GM12891 (cell line): ENCODE measurements around the gene HDAC4.
A peak's percentile ranks its signal among the peaks of the same experiment; 100 is the strongest.

Experiments
- DNase-seq: peaks from one replicate; pipeline ENCODE4 v3.0.0; 2011; ENCODE audit warnings: low spot score; ENCODE audit not compliant: insufficient read length
- FAIRE-seq: peaks from 2 replicates; lab custom pipeline; 2011; peaks lifted over from hg19 to GRCh38; lab: Jason Lieb, UNC
- PAX5 ChIP-seq: IDR thresholded peaks from 2 replicates; pipeline ENCODE4 v1.6.1; 2011; ENCODE audit warnings: low read length, moderate library complexity, mild to moderate bottlenecking; ENCODE audit not compliant: insufficient read depth, severe bottlenecking
- POLR2A ChIP-seq: IDR thresholded peaks from 2 replicates; pipeline ENCODE4 v1.6.1; 2011; ENCODE audit warnings: low read depth, low read length, control low read depth
- POLR2AphosphoS5 ChIP-seq: IDR thresholded peaks from 2 replicates; pipeline ENCODE4 v1.6.1; 2011; ENCODE audit warnings: low read depth, low read length, control low read depth
- POU2F2 ChIP-seq: IDR thresholded peaks from 2 replicates; pipeline ENCODE4 v1.6.1; 2011; ENCODE audit warnings: low read depth, mild to moderate bottlenecking, control low read depth, low read length, moderate library complexity
- SPI1 ChIP-seq: IDR thresholded peaks from 2 replicates; pipeline ENCODE4 v1.6.1; 2011; ENCODE audit warnings: low read depth, low read length, control low read depth
- TAF1 ChIP-seq: IDR thresholded peaks from 2 replicates; pipeline ENCODE4 v1.6.1; 2011; ENCODE audit warnings: low read depth, low read length, control low read depth

The HDAC4 gene

DNA sequence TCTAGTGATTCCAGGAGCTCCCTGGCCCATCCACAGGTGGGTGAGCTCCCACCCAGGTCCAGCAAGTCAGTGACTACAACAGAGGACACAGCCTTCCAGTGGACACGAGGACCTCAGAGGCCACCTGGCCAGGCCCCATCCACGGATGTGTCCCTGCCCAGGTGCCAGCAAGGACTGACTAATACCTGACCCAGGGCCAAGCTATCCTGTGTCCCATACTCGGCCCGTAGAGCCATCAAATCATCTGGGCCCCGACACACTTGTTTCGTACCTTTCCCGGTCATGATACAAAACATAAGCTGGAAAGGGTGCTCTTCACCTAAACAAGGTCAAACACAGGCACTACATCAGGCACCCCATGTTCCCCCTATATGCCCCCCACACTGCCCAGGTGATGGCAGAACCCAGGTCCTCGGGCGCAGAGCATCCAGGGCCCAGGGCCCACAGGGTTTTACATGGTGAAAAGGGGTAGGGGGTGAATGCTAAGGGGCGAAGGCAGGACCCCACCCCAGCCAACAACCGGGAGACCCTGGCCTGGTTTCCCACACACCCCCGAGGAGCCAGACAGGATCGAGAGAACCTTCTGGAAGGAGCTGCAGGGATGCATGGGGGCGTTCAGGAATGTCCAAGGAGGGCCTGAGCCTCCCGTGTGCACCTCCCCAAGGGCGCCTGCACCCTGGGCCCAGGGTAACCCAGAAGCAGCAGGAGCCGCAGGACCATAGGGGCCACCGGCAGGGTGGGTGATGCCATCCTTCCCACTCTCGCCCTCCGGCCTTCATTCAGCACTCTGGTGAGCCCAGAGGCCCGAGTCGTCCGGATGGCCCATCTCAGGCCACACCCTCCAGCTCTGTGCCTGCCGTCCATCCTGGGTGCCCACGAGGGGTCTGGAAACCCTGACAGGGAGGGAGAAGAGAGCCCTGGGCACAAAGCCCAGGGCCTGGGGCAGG, 94.3 kb downstream of the HDAC4 start:
- no peak for DNase-seq
- TF ChIP-seq SPI1: no peak
- TF ChIP-seq POLR2A: no peak
- TF ChIP-seq PAX5: no peak
- FAIRE-seq: no peak

DNA sequence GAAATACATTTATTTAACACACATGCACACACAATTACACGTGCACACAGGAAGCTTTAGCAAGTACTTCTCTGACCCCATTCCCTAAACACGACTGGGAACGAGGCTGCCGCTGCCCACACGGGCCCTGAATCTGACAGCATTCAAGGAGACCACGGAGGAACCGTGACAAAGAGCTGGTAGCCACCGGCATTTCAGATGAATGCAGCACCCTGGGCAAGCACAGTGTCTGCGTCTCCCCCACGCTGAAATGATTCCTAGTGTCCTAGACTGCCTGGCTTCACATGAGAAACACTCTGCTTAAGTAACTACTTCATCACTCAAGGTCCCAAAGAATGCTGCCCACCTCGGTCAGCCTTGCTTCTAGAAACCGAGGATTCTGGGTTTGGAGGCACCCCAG, 95.0 kb downstream of the HDAC4 start:
- FAIRE-seq: no peak
- DNase-seq: no peak
- no peak for TF ChIP-seq POU2F2
- no peak for TF ChIP-seq SPI1
- no peak for TF ChIP-seq POLR2A
- no peak for TF ChIP-seq PAX5
- TF ChIP-seq POLR2AphosphoS5: no peak

DNA sequence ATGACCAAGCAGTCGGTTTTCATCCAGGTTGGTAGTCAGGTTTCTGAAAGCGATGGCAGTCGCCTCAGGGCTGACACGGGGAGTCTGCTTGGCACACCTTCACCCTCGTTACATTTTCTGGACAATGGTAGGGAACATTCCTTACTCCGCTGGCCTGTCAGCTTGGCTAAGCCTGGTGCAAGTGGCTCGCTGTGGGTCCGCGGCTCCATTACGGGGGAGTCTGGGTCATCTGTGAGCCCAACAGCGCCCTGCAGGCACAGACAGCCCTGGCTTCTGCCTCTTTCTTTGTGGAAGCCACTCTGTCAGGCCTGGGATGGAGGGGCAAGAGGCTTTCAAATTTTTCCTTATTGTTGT, 95.6 kb downstream of the HDAC4 start:
- DNase-seq (no peak), FAIRE-seq (no peak)

DNA sequence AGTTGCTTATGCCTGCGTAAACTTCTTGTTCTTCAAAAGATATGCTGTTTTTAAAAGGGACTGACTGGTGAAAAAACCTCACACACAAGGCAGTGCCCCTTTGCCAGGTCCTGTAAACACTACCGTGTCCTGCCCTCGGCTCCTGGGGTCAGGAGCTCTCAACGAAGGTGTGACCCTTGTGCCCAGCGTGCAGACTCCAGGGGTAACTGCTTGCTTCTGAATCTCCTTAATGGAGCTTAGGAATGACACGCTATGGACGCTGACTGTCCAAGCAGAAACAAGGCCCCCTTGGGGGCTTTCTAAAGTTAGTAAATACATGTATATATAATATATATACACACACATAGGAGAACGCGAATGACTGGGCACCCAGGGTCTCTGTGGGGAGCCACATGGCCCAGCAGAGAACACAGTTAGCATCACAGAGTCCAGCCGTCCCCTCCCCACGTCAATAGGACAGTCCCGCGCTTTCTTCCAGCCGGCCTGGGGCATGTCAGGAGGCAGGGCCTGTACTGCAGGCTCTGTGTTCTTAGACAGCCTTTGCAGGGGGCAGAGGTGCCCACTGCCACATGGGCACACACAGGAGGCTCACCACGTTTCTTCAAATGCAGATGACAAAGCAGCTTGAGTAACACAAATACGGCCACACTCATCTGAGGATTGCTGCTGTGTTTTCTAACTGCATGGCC, 96.1 kb downstream of the HDAC4 start:
- FAIRE-seq (no peak), DNase-seq (no peak)
- TF ChIP-seq POLR2A (no peak), PAX5 (no peak), TAF1 (no peak), POLR2AphosphoS5 (no peak), SPI1 (no peak), POU2F2 (no peak)

More for the DNA sequence above, 95.6 kb downstream of the HDAC4 start:
- no peak for TF ChIP-seq PAX5

DNA sequence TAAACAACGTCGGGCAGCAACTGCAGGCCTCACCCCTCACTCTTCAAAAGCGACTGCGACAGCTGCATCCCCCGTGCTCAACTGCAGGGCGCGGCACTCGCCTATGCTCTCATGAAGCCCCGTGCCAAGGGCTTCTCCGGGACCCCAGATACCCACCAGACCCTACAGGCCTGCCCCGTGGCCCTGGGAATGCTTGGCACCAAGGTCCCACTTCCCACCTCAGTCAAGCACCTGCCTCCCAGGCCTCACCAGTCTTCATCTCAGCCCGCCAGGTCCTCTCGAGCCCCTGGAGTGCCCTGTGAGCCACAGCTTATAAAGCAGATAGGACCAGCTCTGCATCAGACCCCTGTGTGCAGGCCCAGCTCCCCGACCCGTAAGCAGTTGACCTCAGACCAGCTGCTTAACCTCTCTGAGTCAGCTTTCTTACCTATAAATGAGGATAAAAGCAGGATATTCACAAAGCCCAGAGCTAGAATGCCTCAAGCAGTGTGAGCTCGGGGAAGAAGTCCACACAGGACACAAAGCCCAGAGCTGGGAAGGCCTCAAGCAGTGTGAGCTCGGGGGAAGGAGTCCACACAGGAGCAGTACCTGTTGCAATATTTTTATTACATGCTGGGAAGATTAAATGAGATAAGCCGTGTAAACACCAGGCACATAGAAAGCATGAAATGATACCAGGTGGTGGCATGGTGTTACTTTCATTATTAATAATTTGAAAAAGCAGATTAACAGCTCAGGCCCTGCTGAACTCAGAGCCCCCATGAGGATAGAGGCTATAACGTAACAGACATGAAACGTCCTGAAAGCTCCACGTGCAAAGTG, 96.9 kb downstream of the HDAC4 start:
- DNase-seq: no peak
- FAIRE-seq: no peak
- TF ChIP-seq POLR2AphosphoS5 (no peak), POU2F2 (no peak), PAX5 (no peak), SPI1 (no peak), TAF1 (no peak), POLR2A (no peak)

DNA sequence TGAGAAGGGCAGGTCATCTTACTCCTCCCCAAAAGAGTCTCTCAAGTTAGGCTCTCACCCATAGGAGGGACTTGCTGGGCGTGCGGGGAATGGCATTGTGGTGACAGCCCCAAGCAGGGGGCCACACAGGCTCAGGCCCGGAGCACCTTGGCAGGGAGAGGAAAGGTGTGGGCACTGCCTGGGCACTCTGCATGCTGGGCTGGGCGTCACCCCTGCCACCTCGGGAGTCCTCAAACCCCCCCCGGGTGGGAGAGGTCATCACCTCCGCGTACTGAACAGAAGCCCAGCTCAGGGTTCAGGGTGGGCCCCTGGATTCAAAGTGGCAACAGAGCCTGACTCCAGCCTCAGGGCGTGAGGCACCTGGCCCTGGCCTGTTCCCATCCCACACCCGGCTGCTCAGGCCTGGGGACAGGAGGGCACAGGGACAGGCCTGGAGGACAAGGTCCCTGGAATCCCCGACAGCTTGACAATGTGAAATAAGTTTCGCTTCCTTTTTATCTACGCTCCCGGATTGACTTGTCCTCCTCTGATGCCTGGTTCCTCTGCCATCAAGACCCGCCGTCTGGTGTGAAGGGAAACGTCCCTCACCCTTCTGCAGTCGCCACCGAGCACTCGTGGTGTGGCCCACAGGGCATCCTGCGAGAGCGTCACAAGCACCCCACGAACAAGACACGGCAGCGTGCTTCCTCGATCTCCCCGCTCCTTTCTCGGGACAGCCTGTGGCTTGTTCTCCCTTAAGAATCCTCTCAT, 97.8 kb downstream of the HDAC4 start:
- FAIRE-seq (no peak), DNase-seq (no peak)
- TF ChIP-seq SPI1 (peak; percentile 92), POLR2AphosphoS5 (no peak), POU2F2 (no peak), POLR2A (no peak), PAX5 (no peak)

DNA sequence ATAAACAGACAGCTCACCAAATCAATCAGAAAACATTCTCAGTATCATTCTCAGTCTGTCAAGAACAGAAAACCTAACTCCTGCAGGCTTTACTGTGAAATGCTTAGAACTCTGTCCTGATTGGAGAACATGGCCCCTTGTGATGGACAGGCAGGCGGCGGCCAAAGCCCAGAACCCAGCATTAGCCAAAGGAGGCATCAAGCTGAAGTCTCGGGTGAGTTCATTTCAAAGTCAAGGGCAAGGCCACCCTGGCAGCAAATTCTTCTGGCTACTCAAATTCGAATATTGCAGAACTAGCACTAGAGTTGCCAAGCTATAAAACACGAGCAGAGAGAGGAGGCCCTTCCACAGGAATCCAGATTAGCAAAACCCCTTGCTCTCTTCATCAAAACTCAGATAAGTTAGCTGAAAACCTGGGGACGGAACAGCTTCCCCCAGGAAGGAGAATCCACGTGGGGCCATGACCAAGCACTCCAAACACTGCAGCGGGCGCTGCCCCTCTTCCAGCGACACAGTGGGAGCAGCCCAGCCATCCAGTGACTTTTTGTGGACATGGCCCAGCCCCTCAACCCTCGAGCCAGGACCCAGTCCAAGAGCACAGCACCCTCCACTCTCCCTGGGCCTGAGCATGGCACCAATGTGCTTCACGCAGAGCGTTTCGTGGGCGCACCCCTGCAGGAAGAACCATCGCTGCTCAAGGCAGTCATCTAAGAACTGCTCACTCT, 98.6 kb downstream of the HDAC4 start:
- no peak for TF ChIP-seq POLR2AphosphoS5
- no peak for TF ChIP-seq SPI1
- TF ChIP-seq PAX5: no peak
- TF ChIP-seq TAF1: no peak
- TF ChIP-seq POLR2A: no peak
- no peak for TF ChIP-seq POU2F2
- FAIRE-seq: no peak
- DNase-seq: no peak

DNA sequence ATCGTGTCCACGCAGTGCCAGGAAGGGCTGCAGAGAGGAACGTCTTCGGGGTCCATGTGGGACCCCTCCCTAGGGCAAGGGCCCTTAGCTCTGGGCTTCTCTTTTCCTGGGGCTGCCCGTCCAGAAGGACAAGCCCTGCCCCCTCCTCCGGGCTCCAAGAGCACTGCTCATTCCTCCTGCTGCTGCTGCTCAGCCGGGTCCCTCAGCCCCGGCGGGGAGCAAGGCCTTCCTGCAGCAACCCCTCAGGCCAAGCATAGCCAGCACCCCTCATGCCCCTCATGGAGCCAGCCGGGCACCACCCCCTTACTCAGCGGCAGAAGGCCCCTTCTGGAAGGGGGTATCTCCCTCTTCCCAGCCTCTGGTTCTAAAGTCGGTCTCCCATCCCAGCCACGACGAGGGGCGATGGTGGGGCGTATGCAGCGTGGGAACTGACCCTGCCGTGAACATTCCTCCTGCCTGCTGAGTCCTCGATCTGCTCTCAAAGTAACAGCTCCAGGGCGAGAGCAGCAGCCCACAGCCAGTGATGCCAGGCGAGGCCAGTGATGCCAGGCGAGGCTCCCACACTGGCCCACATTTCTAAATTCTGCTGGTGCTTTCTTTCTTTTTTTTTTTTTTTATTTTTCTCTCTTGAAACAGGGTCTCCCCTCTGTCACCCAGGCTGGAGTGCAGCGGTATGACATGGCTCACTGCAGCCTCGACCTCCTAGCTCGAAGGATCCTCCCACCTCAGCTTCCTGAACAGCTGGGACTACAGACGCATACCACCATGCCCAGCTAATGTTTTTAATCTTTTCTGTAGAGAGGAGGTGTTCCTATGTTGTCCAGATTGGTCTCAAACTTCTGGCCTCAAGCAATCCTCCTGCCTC, 99.7 kb downstream of the HDAC4 start:
- no peak for TF ChIP-seq POLR2A
- no peak for TF ChIP-seq SPI1
- no peak for TF ChIP-seq TAF1
- TF ChIP-seq PAX5: no peak
- no peak for TF ChIP-seq POLR2AphosphoS5
- TF ChIP-seq POU2F2: no peak
- FAIRE-seq (no peak), DNase-seq (no peak)
